ENCODE results near the gene TNFAIP8L2. TPM values are rescaled to one million over a fixed set of nuclear protein-coding genes. Genes with fewer than 3 reads are reported as not detected.
"Not testable (repeated sequence)": the region's sequence is repeated elsewhere in the genome, so short reads cannot be mapped to it uniquely, and the experiment has no call there.

Gene TNFAIP8L2
- total and polyA plus RNA-seq, 3 experiments from 2014 or later, result 22.6 to 25.5 (median 24.6) TPM

GRCh38 chr1:151175863-151176262, 19.4 kb downstream of the TNFAIP8L2 start, which contains the start of gene TMOD4:
Gene TMOD4 (minus strand): TSS chr1:151175981. CDS start chr1:151174875, 1,106 bp downstream.
- ChIA-PET CTCF (interaction anchor here (0.5 to 1.2 kb wide), 2 partner anchors 13 to 74 kb away, joined by 3 read pairs; no protein-coding TSS in a partner anchor), POLR2A (interaction anchor here (0.6 kb wide), 1 partner anchor 584 kb away, joined by 3 read pairs; no protein-coding TSS in a partner anchor)
- no peak within 1 kb of the TSS for H3K4me3 Mint-ChIP-seq
- Histone ChIP-seq H3K27ac (ENCODE audit: low read depth, low read length) (no peak within 1 kb of the TSS), H3K9me3 (ENCODE audit: low read length) (no peaks in the 10 kb centered on the region), H3K4me3 (ENCODE audit: low read length) (no peak within 1 kb of the TSS), H3K36me3 (ENCODE audit: insufficient read depth, low read length) (peaks cover 20% of the 10 kb centered on the region), H3K4me1 (ENCODE audit: insufficient read depth, low read length) (no peaks in the 10 kb centered on the region), H3K27me3 (ENCODE audit: insufficient read depth, low read length, poor library complexity, severe bottlenecking) (no peaks in the 10 kb centered on the region)
- peaks cover 13 to 84% (median 29%) of the 10 kb centered on the region in 3 donors for H3K36me3 Mint-ChIP-seq
- peak within 1 kb of the TSS in 4 of 8 donors; percentile 48 to 95 (median 76) for H3K27ac Mint-ChIP-seq
- H3K9me3 Mint-ChIP-seq, result no peaks in the 10 kb centered on the region
- H3K27me3 Mint-ChIP-seq, result peaks cover 0 to 1% of the 10 kb centered on the region in 2 donors
- H3K4me1 Mint-ChIP-seq, result peaks cover 0 to 4% (median 0%) of the 10 kb centered on the region in 3 donors
- DNase-seq, result no peak

GRCh38 chr1:151176514-151177045, 20.1 kb downstream of the TNFAIP8L2 start:
- peaks cover 22% of the 10 kb centered on the region for H3K36me3 ChIP-seq (ENCODE audit: insufficient read depth, low read length)
- CTCF ChIA-PET, result interaction anchor here (0.8 to 1.2 kb wide), 2 partner anchors 13 to 74 kb away, joined by 3 read pairs; no protein-coding TSS in a partner anchor

DNA sequence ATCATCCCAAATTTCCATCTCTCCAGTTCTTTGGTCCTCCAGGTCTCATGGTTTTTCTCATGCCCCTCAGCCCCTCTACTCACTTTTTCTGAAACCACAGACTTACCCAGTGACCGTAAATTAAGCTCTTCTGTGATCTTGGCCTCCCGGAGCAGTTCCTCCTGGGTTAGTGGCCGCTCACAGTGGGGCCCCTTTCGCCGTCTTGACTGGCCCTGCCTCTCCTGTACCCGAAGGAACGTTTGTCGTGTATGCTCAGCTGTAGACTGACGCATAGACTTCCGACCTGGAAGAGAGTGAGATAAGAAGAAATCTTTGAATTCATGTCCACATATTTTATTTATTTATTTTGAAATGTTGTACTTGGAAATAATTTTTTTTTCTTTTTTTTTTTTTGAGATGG, 27.8 kb downstream of the TNFAIP8L2 start:
- DNase-seq, result no peak
- Mint-ChIP-seq H3K27me3 (no peaks in the 10 kb centered on the region), H3K27ac (peak overlapping the region in 1 of 8 donors; percentile 54), H3K4me3 (no peak overlapping the region), H3K36me3 (peaks cover 14 to 74% (median 34%) of the 10 kb centered on the region in 3 donors), H3K4me1 (peaks cover 17 to 31% (median 26%) of the 10 kb centered on the region in 3 donors), H3K9me3 (no peaks in the 10 kb centered on the region)
- no peak overlapping the region for H3K4me3 ChIP-seq (ENCODE audit: low read length)
- no peaks in the 10 kb centered on the region for H3K9me3 ChIP-seq (ENCODE audit: low read length)
- peaks cover 11% of the 10 kb centered on the region for H3K4me1 ChIP-seq (ENCODE audit: insufficient read depth, low read length)
- H3K27me3 ChIP-seq (ENCODE audit: insufficient read depth, low read length, poor library complexity, severe bottlenecking), result no peaks in the 10 kb centered on the region
- peaks cover 16% of the 10 kb centered on the region for H3K36me3 ChIP-seq (ENCODE audit: insufficient read depth, low read length)
- no peak overlapping the region for H3K27ac ChIP-seq (ENCODE audit: low read depth, low read length)
- POLR2A ChIA-PET, result no interaction called here
- CTCF ChIA-PET, result interaction anchor here (0.6 kb wide), 1 partner anchor 176 kb away, joined by 3 read pairs; the partner anchor contains the start of gene PRUNE1

More at GRCh38 chr1:151176514-151177045, 20.1 kb downstream of the TNFAIP8L2 start:
- no peaks in the 10 kb centered on the region for H3K27me3 ChIP-seq (ENCODE audit: insufficient read depth, low read length, poor library complexity, severe bottlenecking)
- no peak overlapping the region for H3K4me3 ChIP-seq (ENCODE audit: low read length)
- no peaks in the 10 kb centered on the region for H3K9me3 ChIP-seq (ENCODE audit: low read length)
- no peaks in the 10 kb centered on the region for H3K4me1 ChIP-seq (ENCODE audit: insufficient read depth, low read length)
- Mint-ChIP-seq H3K9me3 (no peaks in the 10 kb centered on the region), H3K4me3 (no peak overlapping the region), H3K27me3 (peaks cover 0 to 1% of the 10 kb centered on the region in 2 donors), H3K4me1 (peaks cover 0 to 4% (median 0%) of the 10 kb centered on the region in 3 donors), H3K36me3 (peaks cover 14 to 86% (median 36%) of the 10 kb centered on the region in 3 donors), H3K27ac (no peak overlapping the region)
- no peak overlapping the region for H3K27ac ChIP-seq (ENCODE audit: low read depth, low read length)
- POLR2A ChIA-PET, result no interaction called here
- DNase-seq, result no peak

GRCh38 chr1:151187205-151187604, 30.8 kb downstream of the TNFAIP8L2 start:
- ChIA-PET POLR2A (no interaction called here), CTCF (no interaction called here)
- peak overlapping the region in 1 of 8 donors; percentile 53 for H3K27ac Mint-ChIP-seq
- H3K4me1 ChIP-seq (ENCODE audit: insufficient read depth, low read length), result peaks cover 19% of the 10 kb centered on the region
- no peaks in the 10 kb centered on the region for H3K9me3 ChIP-seq (ENCODE audit: low read length)
- no peaks in the 10 kb centered on the region for H3K27me3 ChIP-seq (ENCODE audit: insufficient read depth, low read length, poor library complexity, severe bottlenecking)
- no peaks in the 10 kb centered on the region for H3K27me3 Mint-ChIP-seq
- no peak for DNase-seq
- H3K36me3 Mint-ChIP-seq, result peaks cover 8 to 52% (median 17%) of the 10 kb centered on the region in 3 donors
- peaks cover 28 to 51% (median 44%) of the 10 kb centered on the region in 3 donors for H3K4me1 Mint-ChIP-seq
- H3K4me3 Mint-ChIP-seq, result peak overlapping the region in 1 of 7 donors; percentile 7
- H3K9me3 Mint-ChIP-seq, result no peaks in the 10 kb centered on the region
- H3K27ac ChIP-seq (ENCODE audit: low read depth, low read length), result no peak overlapping the region
- no peak overlapping the region for H3K4me3 ChIP-seq (ENCODE audit: low read length)
- H3K36me3 ChIP-seq (ENCODE audit: insufficient read depth, low read length), result peaks cover 12% of the 10 kb centered on the region

DNA sequence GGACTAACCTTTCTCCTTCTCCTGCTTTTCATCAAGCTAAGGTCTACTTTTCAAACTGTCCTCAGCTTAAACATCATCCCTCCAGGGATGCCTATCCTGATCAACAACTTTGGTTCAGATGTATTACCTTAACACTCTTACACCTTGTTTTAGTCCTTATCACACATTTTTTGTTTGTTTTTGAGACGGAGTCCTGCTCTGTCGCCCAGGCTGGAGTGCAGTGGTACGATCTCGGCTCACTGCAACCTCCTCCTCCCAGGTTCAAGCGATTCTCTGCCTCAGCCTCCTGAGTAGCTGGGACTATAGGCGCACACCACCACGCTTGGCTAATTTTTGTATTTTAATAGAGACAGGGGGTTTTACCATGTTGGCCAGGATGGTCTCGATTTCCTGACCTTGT, 32.2 kb downstream of the TNFAIP8L2 start:
- peaks cover 0 to 40% (median 9%) of the 10 kb centered on the region in 3 donors for H3K36me3 Mint-ChIP-seq
- not testable (repeated sequence) for H3K27me3 ChIP-seq (ENCODE audit: insufficient read depth, low read length, poor library complexity, severe bottlenecking)

GRCh38 chr1:151189637-151190445, 33.4 kb downstream of the TNFAIP8L2 start, which contains the start of gene VPS72:
Gene VPS72 (minus strand): TSS chr1:151190197. CDS start chr1:151190121, 76 bp downstream.
- Mint-ChIP-seq H3K27ac (peak within 1 kb of the TSS; percentile 94 to 100 (median 98)), H3K27me3 (peaks cover 0 to 4% of the 10 kb centered on the region in 2 donors), H3K4me3 (peak within 1 kb of the TSS; percentile 97 to 100 (median 99)), H3K4me1 (peaks cover 28 to 47% (median 44%) of the 10 kb centered on the region in 3 donors), H3K9me3 (no peaks in the 10 kb centered on the region), H3K36me3 (peaks cover 0 to 29% (median 5%) of the 10 kb centered on the region in 3 donors)
- H3K9me3 ChIP-seq (ENCODE audit: low read length), result no peaks in the 10 kb centered on the region
- DNase-seq, result peak; percentile 78 to 90 (median 81)
- POLR2A ChIA-PET, result interaction anchor here (0.6 to 2.0 kb wide), 10 partner anchors 9 to 130 kb away, joined by 3 to 8 read pairs (median 4); partner anchors contain the start of genes CDC42SE1, LYSMD1, MLLT11 and PIP5K1A
- H3K4me1 ChIP-seq (ENCODE audit: insufficient read depth, low read length), result peaks cover 19% of the 10 kb centered on the region
- CTCF ChIA-PET, result interaction anchor here (0.6 to 1.6 kb wide), 10 partner anchors 9 to 90 kb away, joined by 3 to 6 read pairs (median 3); partner anchors contain the start of genes PIP5K1A, TMOD4 and TNFAIP8L2
- peak within 1 kb of the TSS; percentile 78 for H3K27ac ChIP-seq (ENCODE audit: low read depth, low read length)
- no peaks in the 10 kb centered on the region for H3K36me3 ChIP-seq (ENCODE audit: insufficient read depth, low read length)
- H3K27me3 ChIP-seq (ENCODE audit: insufficient read depth, low read length, poor library complexity, severe bottlenecking), result no peaks in the 10 kb centered on the region
- H3K4me3 ChIP-seq (ENCODE audit: low read length), result peak within 1 kb of the TSS; percentile 93

More for the DNA sequence above, 32.2 kb downstream of the TNFAIP8L2 start:
- H3K9me3 Mint-ChIP-seq; H3K27me3 Mint-ChIP-seq; DNase-seq; H3K36me3 ChIP-seq (ENCODE audit: insufficient read depth, low read length); H3K4me3 ChIP-seq (ENCODE audit: low read length); H3K9me3 ChIP-seq (ENCODE audit: low read length): not testable (repeated sequence)
- ChIA-PET CTCF (interaction anchor here (1.0 kb wide), 1 partner anchor 89 kb away, joined by 3 read pairs; no protein-coding TSS in a partner anchor), POLR2A (interaction anchor here (0.5 kb wide), 1 partner anchor 8 kb away, joined by 11 read pairs; no protein-coding TSS in a partner anchor)
- Mint-ChIP-seq H3K4me3 (peak overlapping the region; percentile 97 to 100 (median 99)), H3K27ac (peak overlapping the region in 5 of 8 donors; percentile 68 to 98 (median 96)), H3K4me1 (peaks cover 28 to 47% (median 44%) of the 10 kb centered on the region in 3 donors)
- Histone ChIP-seq H3K4me1 (ENCODE audit: insufficient read depth, low read length) (peaks cover 19% of the 10 kb centered on the region), H3K27ac (ENCODE audit: low read depth, low read length) (peak overlapping the region; percentile 78)

- H3K36me3 ChIP-seq (ENCODE audit: insufficient read depth, low read length), result no peaks in the 10 kb centered on the region
- no peaks in the 10 kb centered on the region for H3K9me3 Mint-ChIP-seq
- H3K27ac ChIP-seq (ENCODE audit: low read depth, low read length), result no peak overlapping the region
- no peaks in the 10 kb centered on the region for H3K9me3 ChIP-seq (ENCODE audit: low read length)
- H3K4me3 ChIP-seq (ENCODE audit: low read length), result no peak overlapping the region
- peaks cover 0 to 10% (median 0%) of the 10 kb centered on the region in 3 donors for H3K36me3 Mint-ChIP-seq
- ChIA-PET CTCF (interaction anchor here (1.1 to 1.3 kb wide), 2 partner anchors 35 to 92 kb away, joined by 3 to 4 read pairs; partner anchors contain the start of gene TNFAIP8L2), POLR2A (no interaction called here)
- H3K27me3 ChIP-seq (ENCODE audit: insufficient read depth, low read length, poor library complexity, severe bottlenecking), result no peaks in the 10 kb centered on the region
- DNase-seq, result no peak
- peak overlapping the region in 2 of 7 donors; percentile 43 to 59 for H3K4me3 Mint-ChIP-seq
- no peak overlapping the region for H3K27ac Mint-ChIP-seq
- peaks cover 27 to 44% (median 42%) of the 10 kb centered on the region in 3 donors for H3K4me1 Mint-ChIP-seq
- peaks cover 19% of the 10 kb centered on the region for H3K4me1 ChIP-seq (ENCODE audit: insufficient read depth, low read length)
- H3K27me3 Mint-ChIP-seq, result peaks cover 2 to 8% of the 10 kb centered on the region in 2 donors
These were observed 35.6 kb downstream of the TNFAIP8L2 start for GRCh38 chr1:151192047-151192446.
